ENCODE results near the gene BCL6.

BCL6 gene

DNA sequence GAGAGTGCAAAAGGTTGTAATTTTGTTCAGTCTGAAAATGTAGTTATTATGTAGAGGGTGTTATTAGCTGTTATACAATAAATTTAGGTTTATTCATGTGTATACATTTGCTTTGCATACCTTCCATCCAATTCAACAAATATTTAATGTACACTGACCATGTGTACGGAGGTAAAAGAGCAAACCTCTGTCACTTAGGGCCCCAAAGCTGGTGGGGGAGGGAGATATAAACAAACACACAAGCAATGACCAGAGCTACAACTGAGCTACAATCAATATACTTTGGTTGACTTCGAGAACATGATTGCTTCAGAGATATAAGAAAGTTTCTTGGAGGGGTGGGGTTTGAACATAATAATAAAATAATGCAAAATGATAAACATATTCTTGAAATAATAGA lies 17.5 kb upstream of the BCL6 start:
- no peak for DNase-seq (ENCODE audit: low read depth, low spot score)
- Histone ChIP-seq H3K9me3 (ENCODE audit: control insufficient read depth, insufficient read depth, low read length) (no peaks in the 10 kb centered on the region), H3K4me1 (ENCODE audit: control insufficient read depth, insufficient read depth, low read length) (no peaks in the 10 kb centered on the region; the same call in 1 of the 2 replicates), H3K27ac (ENCODE audit: low read length) (no peak overlapping the region), H3K4me3 (ENCODE audit: low read length) (no peak overlapping the region), H3K36me3 (ENCODE audit: control insufficient read depth, insufficient read depth, low read length) (no peaks in the 10 kb centered on the region), H3K27me3 (ENCODE audit: control insufficient read depth, insufficient read depth, low read length) (no peaks in the 10 kb centered on the region)
- no CpG with 5 or more reads among the region's 2 CpGs for WGBS (ENCODE audit: insufficient coverage, insufficient read length)

DNA sequence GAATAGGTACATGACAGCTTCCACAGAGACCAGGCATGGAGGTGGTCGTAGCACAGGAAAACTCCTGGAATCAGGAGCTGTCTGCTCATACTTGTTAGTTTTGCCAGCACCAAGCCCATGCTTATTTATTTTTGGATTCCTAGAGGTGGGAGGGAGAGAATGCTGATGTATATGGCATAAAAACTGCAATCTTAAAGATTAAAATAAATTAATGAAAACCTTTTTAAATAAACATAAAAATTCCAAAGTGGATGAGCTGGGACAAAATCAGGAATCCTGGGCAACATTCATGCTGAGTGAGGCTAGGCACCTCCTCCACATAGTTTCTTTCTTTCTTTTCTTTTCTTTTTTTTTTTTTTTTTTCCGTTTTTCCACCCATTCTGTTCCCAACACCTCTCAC lies 14.3 kb upstream of the BCL6 start:
- Histone ChIP-seq H3K36me3 (ENCODE audit: control insufficient read depth, insufficient read depth, low read length) (no peaks in the 10 kb centered on the region), H3K27ac (ENCODE audit: low read length) (no peak overlapping the region), H3K27me3 (ENCODE audit: control insufficient read depth, insufficient read depth, low read length) (no peaks in the 10 kb centered on the region), H3K4me3 (ENCODE audit: low read length) (no peak overlapping the region), H3K4me1 (ENCODE audit: control insufficient read depth, insufficient read depth, low read length) (no peaks in the 10 kb centered on the region; the same call in 1 of the 2 replicates), H3K9me3 (ENCODE audit: control insufficient read depth, insufficient read depth, low read length) (no peaks in the 10 kb centered on the region)
- no CpG with 5 or more reads among the region's 2 CpGs for WGBS (ENCODE audit: insufficient coverage, insufficient read length)
- DNase-seq (ENCODE audit: low read depth, low spot score): no peak

DNA sequence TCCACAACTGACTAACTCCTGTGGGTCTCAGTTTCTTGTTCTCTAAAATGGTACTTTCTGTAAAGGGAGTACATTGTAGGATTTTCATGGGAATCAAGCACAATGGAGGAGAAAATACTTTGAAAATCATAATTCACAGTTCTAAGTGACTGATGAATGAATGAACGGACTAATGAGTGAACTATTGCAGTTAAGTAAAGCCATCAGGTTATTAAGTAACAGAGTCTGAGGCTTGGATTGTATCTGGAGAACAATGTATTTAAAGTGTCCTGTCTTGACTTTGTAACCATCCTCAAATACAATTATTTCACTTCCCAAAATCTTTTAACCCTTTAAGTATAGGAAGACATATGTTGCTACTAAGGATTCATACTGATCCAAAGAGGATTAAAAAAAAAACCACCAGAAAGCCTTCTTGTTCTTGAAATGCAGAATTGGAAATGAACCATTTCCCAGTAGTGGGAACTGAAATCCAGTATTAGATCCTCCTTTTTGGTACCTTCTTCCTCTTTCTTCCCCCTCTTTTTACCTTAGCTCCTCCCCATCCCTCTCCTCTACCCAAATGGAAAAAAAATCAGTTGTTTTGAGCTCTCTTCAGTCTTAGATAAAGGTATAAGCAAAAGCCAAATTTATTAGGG lies 13.2 kb upstream of the BCL6 start:
- DNase-seq (ENCODE audit: low read depth, low spot score): no peak
- Histone ChIP-seq H3K9me3 (ENCODE audit: control insufficient read depth, insufficient read depth, low read length) (no peaks in the 10 kb centered on the region), H3K27ac (ENCODE audit: low read length) (no peak overlapping the region), H3K4me1 (ENCODE audit: control insufficient read depth, insufficient read depth, low read length) (no peaks in the 10 kb centered on the region), H3K27me3 (ENCODE audit: control insufficient read depth, insufficient read depth, low read length) (no peaks in the 10 kb centered on the region), H3K4me3 (ENCODE audit: low read length) (no peak overlapping the region), H3K36me3 (ENCODE audit: control insufficient read depth, insufficient read depth, low read length) (no peaks in the 10 kb centered on the region)
- no CpG with 5 or more reads among the region's 1 CpG for WGBS (ENCODE audit: insufficient coverage, insufficient read length)

DNA sequence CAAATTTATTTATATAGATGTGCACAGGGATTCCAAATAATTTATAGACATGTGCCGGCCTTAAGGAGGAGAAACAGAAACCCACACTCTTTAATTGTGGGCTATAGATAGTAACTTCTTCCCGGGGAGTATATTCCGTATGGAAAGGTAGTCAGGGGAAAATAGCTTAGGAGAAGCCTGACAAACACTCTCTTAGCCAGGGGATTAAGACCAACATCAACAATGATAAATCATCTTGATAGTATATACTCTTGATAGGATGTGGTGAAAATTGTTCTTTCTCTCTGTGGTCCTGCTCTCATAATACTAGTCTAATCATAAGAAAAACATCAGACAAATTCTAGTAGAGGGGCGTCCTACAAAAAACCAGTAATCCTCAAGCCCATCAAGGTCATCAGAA lies 8.2 kb upstream of the BCL6 start:
- Histone ChIP-seq H3K4me3 (ENCODE audit: low read length) (no peak overlapping the region), H3K4me1 (ENCODE audit: control insufficient read depth, insufficient read depth, low read length) (peaks cover 3% of the 10 kb centered on the region; the same call in 1 of the 2 replicates), H3K27me3 (ENCODE audit: control insufficient read depth, insufficient read depth, low read length) (no peaks in the 10 kb centered on the region), H3K27ac (ENCODE audit: low read length) (no peak overlapping the region), H3K9me3 (ENCODE audit: control insufficient read depth, insufficient read depth, low read length) (no peaks in the 10 kb centered on the region), H3K36me3 (ENCODE audit: control insufficient read depth, insufficient read depth, low read length) (no peaks in the 10 kb centered on the region)
- DNase-seq (ENCODE audit: low read depth, low spot score): no peak
- WGBS (ENCODE audit: insufficient coverage, insufficient read length): no CpG with 5 or more reads among the region's 4 CpGs

DNA sequence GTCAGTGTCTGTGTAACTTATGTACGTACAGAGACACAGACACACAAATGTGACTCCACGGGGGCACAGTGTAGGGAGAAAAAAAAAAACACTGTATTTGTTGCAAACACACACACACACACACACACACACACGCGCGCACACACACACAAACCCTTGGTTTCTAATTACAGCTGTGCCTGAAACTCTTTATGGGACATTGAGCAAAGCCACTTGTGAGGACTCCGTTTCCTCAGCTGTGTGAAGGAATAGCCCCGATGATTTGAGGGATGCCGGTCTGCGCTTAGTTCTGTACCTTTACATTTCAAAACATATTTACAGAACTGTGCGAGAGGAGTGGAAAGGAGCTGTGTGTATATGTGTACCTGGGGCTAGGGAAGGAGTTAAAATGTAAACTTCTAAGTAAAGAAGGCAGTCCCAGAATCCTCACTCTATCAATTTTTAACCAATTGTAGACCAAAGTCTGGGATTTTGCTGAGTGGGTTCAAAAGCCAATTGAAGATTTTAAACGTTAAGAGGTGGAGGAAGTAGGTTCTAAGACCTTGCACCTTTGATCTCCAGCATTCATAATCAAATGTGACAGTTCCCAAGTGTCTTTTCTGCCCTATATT lies 5.3 kb upstream of the BCL6 start:
- Histone ChIP-seq H3K36me3 (ENCODE audit: control insufficient read depth, insufficient read depth, low read length) (no peaks in the 10 kb centered on the region), H3K4me3 (ENCODE audit: low read length) (no peak overlapping the region), H3K27me3 (ENCODE audit: control insufficient read depth, insufficient read depth, low read length) (no peaks in the 10 kb centered on the region), H3K27ac (ENCODE audit: low read length) (no peak overlapping the region), H3K4me1 (ENCODE audit: control insufficient read depth, insufficient read depth, low read length) (peaks cover 3% of the 10 kb centered on the region; the same call in 1 of the 2 replicates), H3K9me3 (ENCODE audit: control insufficient read depth, insufficient read depth, low read length) (no peaks in the 10 kb centered on the region)
- no peak for DNase-seq (ENCODE audit: low read depth, low spot score)
- WGBS (ENCODE audit: insufficient coverage, insufficient read length): no CpG with 5 or more reads among the region's 11 CpGs

DNA sequence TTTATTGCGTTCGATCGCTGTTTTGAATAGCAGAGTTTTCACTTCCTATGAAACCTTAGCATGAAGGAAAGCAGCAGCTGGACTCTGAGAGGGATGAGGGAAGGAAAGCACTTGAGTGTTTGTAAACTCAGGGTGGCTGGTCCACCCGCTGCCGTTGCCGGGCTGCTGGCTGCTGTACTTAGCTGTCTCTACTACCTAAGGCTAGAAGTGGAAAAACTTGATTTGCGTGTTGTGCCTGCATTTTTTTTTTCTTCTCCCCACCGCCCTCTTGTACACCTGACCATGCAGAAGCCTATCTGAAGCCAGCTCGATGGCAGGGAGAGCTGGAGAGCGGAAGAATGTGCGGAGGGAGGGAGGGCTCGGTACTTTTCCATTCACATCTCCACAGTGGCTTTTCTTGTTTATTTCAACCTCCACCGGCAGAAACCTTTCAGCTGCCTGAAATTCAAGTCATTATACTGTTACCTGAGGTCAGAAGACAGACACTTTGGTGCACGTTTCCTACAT lies 4.8 kb upstream of the BCL6 start:
- no peak overlapping the region for H3K4me3 ChIP-seq (ENCODE audit: low read length)
- WGBS (ENCODE audit: insufficient coverage, insufficient read length): 100% methylated on average over 3 of the region's 14 CpGs
- no peaks in the 10 kb centered on the region for H3K27me3 ChIP-seq (ENCODE audit: control insufficient read depth, insufficient read depth, low read length)
- no peaks in the 10 kb centered on the region for H3K9me3 ChIP-seq (ENCODE audit: control insufficient read depth, insufficient read depth, low read length)
- no peaks in the 10 kb centered on the region for H3K36me3 ChIP-seq (ENCODE audit: control insufficient read depth, insufficient read depth, low read length)
- DNase-seq (ENCODE audit: low read depth, low spot score): no peak
- H3K27ac ChIP-seq (ENCODE audit: low read length): no peak overlapping the region
- peaks cover 3% of the 10 kb centered on the region; the same call in 1 of the 2 replicates for H3K4me1 ChIP-seq (ENCODE audit: control insufficient read depth, insufficient read depth, low read length)

DNA sequence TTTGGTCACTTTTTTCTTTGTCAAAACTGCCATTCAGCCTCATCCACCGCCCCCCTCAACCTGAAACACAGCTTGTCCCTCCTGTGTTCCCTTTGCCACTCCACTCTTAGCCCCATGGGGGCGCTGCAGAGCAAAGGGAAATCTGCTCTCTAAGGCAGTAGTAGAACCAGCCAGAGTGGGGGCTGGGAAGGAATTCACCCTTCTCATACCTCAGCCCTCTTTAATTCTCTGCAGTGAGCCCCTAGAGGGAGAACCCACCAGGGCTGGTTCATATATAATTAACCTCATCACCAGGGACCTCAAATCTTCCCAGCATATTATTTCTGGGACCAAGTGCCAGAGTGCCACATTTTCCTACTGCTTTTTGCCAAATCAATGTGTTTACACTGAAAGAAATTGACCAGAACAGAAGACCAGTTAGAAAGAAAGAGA lies 2.8 kb upstream of the BCL6 start:
- Histone ChIP-seq H3K4me1 (ENCODE audit: control insufficient read depth, insufficient read depth, low read length) (peaks cover 3% of the 10 kb centered on the region; the same call in 1 of the 2 replicates), H3K27ac (ENCODE audit: low read length) (no peak overlapping the region), H3K36me3 (ENCODE audit: control insufficient read depth, insufficient read depth, low read length) (no peaks in the 10 kb centered on the region), H3K9me3 (ENCODE audit: control insufficient read depth, insufficient read depth, low read length) (no peaks in the 10 kb centered on the region), H3K27me3 (ENCODE audit: control insufficient read depth, insufficient read depth, low read length) (no peaks in the 10 kb centered on the region), H3K4me3 (ENCODE audit: low read length) (no peak overlapping the region)
- no peak for DNase-seq (ENCODE audit: low read depth, low spot score)
- no CpG with 5 or more reads among the region's 2 CpGs for WGBS (ENCODE audit: insufficient coverage, insufficient read length)

DNA sequence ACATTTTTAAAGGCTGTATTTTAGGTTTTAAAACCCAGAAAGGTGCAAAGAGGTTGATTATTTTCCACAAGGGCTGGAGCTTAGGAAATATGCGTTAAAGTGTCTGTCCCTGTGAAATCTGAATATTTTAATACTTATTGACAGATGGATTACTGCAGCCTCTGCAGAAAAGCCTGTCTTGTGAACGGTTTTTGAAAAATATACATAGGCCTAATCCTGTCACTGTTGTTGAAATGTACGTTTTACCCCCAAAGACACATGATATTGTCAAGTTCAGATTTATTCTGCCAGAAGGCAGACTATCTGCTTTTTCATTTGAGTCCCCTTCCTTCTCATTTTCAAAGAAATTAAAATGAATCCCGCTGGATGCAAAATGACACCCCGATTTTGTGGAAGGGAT lies 2.2 kb upstream of the BCL6 start:
- DNase-seq (ENCODE audit: low read depth, low spot score): no peak
- no peak overlapping the region for H3K4me3 ChIP-seq (ENCODE audit: low read length)

DNA sequence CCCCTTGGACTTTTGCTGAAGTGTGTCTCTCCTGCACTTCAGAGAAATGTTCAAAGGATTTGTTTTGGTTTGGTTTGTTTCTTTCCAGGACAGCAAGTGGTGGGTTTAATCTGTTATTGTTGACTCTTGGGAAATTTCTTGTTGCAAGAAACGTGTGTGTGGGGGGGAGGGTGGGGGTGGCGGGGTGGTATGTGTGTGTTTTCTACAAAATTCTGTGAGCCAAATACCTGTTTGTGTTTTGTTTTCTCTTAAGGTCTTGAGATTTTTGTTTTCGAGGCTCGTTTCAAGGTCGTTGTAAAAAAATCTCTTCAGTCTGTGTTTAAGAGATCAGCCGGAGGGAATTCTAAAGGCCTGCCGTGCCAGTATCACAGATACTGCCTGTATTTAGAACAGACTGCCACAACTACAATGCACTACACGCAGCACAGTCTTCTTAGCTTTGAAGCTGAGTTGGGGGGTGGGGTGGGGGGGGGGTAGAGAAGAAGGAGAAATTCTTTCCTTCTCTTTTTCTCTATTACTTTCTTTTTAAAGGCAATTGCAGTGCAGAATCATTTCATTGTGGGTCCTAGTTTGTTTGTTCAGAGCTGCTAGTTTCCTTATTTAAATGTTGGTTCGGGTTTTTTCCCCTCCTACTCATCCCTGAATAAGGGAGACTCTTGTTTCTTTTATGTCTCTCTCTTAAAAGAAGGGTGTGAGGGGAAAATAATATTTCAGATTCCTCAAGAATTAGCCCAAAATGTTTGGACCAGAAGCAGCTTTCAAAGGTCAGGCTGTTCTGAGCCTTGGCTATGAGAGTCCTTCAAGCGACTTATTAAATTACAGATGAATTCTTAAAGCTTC lies 1.4 kb upstream of the BCL6 start:
- Histone ChIP-seq H3K4me1 (ENCODE audit: control insufficient read depth, insufficient read depth, low read length) (peaks cover 3% of the 10 kb centered on the region; the same call in 1 of the 2 replicates), H3K27me3 (ENCODE audit: control insufficient read depth, insufficient read depth, low read length) (no peaks in the 10 kb centered on the region), H3K9me3 (ENCODE audit: control insufficient read depth, insufficient read depth, low read length) (no peaks in the 10 kb centered on the region), H3K36me3 (ENCODE audit: control insufficient read depth, insufficient read depth, low read length) (no peaks in the 10 kb centered on the region), H3K27ac (ENCODE audit: low read length) (no peak overlapping the region), H3K4me3 (ENCODE audit: low read length) (no peak overlapping the region)
- DNase-seq (ENCODE audit: low read depth, low spot score): no peak
- WGBS (ENCODE audit: insufficient coverage, insufficient read length): no CpG with 5 or more reads among the region's 10 CpGs

More for the DNA sequence above, 2.2 kb upstream of the BCL6 start:
- no peaks in the 10 kb centered on the region for H3K27me3 ChIP-seq (ENCODE audit: control insufficient read depth, insufficient read depth, low read length)
- H3K36me3 ChIP-seq (ENCODE audit: control insufficient read depth, insufficient read depth, low read length): no peaks in the 10 kb centered on the region
- no peaks in the 10 kb centered on the region for H3K9me3 ChIP-seq (ENCODE audit: control insufficient read depth, insufficient read depth, low read length)
- H3K27ac ChIP-seq (ENCODE audit: low read length): no peak overlapping the region
- no CpG with 5 or more reads among the region's 5 CpGs for WGBS (ENCODE audit: insufficient coverage, insufficient read length)
- H3K4me1 ChIP-seq (ENCODE audit: control insufficient read depth, insufficient read depth, low read length): peaks cover 3% of the 10 kb centered on the region; the same call in 1 of the 2 replicates

DNA sequence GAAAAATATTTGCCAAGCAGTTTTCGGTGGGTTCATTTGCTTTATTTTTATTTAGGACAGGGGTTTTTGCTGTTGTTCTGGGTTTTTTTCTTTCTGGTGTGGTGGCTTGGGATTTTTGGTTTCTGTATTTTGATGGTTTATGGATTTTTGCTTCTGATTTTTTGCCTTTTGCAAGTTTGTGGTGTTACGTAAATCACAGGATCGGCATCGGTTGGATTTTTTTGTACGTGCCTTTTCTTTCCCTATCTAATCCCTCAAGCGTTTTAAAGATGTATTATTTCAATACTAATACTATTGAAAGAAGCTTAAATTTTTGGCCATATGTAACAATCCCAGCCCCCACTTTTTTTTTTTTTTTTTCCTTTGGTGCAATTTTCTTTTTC lies 782 bp upstream of the BCL6 start:
- Histone ChIP-seq H3K27me3 (ENCODE audit: control insufficient read depth, insufficient read depth, low read length) (no peaks in the 10 kb centered on the region), H3K9me3 (ENCODE audit: control insufficient read depth, insufficient read depth, low read length) (no peaks in the 10 kb centered on the region), H3K27ac (ENCODE audit: low read length) (no peak overlapping the region), H3K36me3 (ENCODE audit: control insufficient read depth, insufficient read depth, low read length) (no peaks in the 10 kb centered on the region), H3K4me3 (ENCODE audit: low read length) (peak overlapping the region; percentile 13; the same call in 1 of the 2 replicates), H3K4me1 (ENCODE audit: control insufficient read depth, insufficient read depth, low read length) (peaks cover 3% of the 10 kb centered on the region; the same call in 1 of the 2 replicates)
- no peak for DNase-seq (ENCODE audit: low read depth, low spot score)
- WGBS (ENCODE audit: insufficient coverage, insufficient read length): no CpG with 5 or more reads among the region's 6 CpGs
